GM19099 (cell line): Measurements from ENCODE around the gene MLF2.

ENCODE experiments used
- POLR2A ChIP-seq: IDR thresholded peaks from 3 replicates; pipeline ENCODE4 v1.6.1; 2011; ENCODE audit warnings: low read depth; ENCODE audit not compliant: insufficient read length; ENCODE audit errors: extremely low read depth

The MLF2 gene

DNA sequence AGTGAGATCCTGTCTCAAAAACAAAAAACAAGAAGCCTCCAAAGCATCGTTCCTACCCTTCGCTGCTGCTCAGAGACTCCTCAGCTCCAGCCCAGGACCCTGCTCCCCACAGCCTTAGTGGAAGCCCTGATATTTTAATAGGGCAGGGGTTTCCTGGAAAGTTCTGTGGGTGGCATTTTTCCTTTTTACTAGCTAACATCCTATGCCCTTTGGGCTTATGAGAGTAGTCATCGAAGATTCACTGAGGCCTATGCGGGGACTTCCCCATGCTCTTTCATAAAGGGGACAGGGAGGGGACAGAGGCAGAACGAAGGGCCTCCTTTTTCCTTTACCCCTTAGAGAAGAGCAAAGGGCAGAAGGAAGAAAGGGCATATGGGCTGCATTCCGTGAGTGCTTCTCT lies 27.6 kb upstream of the MLF2 start:
- TF ChIP-seq POLR2A, result no peak

DNA sequence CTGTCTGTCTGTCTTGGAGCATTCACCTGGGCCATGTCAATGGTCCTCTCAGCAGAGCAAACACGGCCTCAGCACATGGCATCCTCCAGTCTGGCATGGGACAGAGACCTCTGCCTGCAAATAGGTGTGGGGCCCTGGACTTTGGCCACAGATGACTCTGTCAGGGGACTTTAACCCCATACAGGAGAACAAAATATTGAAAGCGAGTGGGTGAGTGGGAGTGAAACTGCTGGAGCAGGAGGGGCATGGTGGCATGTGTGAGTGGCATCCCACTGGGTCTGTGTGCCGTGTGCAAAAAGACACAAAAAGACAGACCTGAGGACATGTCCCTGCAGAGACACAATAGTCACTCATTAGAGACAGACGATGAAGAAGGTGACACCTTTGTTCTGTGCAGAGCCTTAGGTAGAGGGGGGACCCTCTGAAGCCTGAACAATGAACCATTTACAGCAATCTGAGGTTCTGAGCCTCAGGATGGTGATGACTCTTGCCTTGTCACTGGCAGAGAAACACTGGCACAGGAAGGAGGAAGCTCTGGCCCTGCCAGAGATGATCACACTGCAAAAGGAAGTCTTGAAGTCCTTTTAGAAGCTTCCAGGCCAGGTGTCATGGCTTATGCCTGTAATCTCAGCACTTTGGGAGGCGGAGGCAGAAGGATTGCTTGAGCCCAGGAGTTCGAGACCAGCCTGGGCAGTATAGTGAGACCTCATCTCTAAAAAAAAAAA lies 26.9 kb upstream of the MLF2 start:
- TF ChIP-seq POLR2A, result no peak

DNA sequence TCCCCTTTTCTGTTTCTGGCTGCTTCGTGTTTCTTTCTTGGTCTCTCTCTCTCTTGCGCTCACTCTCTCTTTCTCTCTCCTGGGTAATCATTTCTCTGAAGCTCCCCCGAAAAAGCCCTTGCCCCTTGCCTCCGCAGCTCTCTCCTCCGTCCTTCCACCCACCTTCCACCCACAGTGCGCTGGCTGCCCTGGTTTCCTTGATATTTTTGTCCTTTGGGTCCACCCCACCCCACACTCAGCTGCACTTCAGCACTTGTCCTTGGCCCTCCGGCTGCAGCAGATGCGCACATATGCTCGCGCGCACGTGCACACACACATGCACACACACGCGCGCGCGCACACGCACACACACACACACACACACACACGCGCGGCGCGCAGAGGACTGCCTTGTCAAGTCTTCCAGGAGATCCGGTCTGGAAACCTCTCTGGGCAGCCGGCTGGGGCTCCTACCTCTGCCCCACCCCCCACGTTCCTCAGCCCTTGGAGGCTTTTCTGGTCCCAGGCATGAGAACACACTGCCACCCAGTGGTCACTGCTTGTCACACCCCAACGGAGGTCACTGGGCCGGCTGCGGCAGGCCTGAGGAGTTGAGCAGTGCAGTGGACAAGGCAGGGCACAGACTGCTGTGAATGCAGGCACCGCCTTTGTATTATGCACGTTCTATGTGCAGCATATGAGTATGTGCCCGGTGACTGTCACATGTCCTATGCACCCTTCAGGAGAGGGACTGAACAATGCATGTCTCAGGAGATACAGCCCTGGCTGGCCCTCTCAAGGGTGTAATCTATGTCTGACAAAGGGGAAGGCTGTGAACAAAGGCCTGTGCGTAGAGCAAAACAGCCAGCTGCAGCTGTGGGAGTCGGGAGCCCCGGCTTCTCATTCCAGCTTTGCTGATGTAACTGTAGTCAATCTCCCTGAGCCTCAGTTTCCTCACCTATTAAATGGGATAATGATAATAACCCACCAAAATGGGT lies 25.9 kb upstream of the MLF2 start:
- no peak for TF ChIP-seq POLR2A

DNA sequence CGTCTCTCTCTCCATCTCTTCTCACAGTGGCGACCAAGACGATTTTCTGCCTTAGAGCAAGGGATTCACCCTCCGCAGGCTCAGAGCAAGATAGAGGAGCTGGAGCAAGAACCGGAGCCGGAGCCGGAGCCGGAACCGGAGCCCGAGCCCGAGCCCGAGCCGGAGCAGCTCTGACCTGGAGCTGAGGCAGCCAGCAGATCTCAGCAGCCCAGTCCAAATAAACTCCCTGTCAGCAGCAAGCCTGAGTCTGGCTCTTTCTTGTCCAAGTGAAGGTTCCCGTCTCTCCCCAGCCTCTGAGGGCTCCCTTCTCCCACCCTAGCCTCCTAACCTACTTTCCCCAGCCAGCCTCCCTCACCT lies 25.3 kb upstream of the MLF2 start:
- no peak for TF ChIP-seq POLR2A

DNA sequence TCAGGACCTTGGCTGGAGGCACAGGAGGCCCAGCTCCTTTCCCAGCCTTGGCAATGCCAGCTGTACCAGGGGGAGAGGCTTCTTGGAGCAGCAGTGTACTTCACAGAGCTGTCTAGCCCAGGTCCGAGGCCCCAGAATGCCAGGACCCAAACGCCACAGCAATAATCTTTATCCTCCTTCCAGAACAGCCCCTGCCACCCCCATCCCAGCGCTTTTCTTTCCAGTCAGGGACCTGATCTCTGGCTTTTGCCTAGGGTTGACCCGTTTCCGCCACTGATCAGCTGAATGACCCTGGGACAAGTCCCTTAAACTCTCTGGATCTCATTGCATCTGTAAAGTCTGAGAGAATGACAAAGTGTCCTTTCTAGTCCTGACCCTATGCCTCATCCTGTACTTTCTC lies 24.4 kb upstream of the MLF2 start:
- no peak for TF ChIP-seq POLR2A

DNA sequence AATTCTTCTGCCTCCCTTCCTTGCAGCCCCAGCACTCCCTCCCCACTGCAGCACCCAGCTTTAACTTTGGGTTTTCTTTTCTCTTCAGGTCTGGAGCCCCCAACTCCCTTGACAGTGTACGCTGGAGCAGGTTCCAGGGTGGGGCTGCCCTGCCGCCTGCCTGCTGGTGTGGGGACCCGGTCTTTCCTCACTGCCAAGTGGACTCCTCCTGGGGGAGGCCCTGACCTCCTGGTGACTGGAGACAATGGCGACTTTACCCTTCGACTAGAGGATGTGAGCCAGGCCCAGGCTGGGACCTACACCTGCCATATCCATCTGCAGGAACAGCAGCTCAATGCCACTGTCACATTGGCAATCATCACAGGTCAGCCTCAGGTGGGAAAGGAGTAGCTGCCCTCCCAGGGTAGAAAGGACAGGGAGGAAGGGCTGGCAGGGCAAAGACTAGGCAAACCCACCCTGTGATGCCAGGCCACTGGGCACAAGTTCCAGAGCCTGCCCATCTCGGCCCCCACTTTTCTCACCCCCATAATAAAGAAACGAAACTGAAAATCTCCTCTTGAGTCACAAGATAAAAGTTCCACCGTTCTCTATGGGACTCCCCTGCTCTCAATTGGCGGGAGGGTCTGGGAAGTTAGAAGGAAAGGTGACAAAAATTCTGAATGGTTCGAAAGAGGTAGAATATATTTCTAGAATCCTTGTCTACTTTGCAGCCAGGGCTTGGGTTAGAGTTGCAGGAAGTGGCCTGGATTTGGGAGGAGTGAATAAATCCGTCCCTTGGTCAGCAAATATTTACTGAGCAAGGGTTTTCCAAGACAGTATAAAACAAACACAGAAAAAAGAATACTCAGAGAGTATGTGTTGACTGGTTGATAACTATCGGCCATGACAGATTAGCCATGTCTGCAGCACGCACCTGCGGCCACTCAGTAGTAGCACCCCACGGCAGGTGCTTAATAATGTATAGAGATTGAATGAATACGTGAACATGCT lies 22.5 kb upstream of the MLF2 start:
- no peak for TF ChIP-seq POLR2A

DNA sequence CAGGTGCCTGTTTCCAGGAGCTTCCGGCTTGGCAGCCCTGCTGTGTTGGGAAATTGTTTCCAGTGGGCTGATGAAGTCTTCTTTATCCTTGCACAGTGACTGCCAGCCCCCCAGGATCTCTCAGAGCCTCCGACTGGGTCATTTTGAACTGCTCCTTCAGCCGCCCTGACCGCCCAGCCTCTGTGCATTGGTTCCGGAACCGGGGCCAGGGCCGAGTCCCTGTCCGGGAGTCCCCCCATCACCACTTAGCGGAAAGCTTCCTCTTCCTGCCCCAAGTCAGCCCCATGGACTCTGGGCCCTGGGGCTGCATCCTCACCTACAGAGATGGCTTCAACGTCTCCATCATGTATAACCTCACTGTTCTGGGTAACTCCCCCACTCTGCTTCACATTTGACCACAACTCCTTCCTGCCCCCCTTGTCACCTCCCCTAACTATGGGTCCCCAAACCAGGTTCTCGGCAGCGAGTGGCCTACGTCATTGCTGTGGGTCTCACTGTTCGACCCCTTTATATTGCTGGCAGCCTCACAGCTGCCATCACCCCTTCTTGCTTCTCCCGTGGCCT lies 21.6 kb upstream of the MLF2 start:
- TF ChIP-seq POLR2A, result no peak

DNA sequence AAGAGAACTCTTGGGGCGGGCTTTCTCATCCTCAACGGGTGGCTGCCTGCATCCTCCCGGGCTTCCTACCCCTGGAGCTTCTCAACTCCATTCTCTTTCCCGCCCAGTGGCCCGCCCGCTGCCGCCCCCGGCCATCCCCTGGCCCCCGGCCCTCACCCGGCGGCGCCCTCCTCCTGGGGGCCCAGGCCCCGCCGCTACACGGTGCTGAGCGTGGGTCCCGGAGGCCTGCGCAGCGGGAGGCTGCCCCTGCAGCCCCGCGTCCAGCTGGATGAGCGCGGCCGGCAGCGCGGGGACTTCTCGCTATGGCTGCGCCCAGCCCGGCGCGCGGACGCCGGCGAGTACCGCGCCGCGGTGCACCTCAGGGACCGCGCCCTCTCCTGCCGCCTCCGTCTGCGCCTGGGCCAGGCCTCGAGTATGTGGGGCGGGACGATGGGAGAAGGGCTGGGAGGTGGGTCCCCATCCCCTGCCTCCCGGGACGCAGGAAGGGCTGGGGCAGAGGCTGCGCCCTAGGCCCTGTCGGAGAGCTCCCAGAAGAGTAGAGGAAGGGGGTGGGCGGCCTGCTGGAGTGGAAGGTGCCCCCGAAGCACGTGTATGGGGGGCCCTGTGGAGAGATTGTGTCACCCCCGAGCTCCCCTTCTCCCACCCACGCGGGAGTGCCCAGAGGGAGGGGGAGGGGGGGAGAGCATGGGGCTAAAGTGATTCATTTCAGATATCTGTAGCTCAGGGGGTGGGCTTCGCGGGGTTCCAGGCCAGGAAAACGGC lies 20.8 kb upstream of the MLF2 start:
- TF ChIP-seq POLR2A, result no peak

DNA sequence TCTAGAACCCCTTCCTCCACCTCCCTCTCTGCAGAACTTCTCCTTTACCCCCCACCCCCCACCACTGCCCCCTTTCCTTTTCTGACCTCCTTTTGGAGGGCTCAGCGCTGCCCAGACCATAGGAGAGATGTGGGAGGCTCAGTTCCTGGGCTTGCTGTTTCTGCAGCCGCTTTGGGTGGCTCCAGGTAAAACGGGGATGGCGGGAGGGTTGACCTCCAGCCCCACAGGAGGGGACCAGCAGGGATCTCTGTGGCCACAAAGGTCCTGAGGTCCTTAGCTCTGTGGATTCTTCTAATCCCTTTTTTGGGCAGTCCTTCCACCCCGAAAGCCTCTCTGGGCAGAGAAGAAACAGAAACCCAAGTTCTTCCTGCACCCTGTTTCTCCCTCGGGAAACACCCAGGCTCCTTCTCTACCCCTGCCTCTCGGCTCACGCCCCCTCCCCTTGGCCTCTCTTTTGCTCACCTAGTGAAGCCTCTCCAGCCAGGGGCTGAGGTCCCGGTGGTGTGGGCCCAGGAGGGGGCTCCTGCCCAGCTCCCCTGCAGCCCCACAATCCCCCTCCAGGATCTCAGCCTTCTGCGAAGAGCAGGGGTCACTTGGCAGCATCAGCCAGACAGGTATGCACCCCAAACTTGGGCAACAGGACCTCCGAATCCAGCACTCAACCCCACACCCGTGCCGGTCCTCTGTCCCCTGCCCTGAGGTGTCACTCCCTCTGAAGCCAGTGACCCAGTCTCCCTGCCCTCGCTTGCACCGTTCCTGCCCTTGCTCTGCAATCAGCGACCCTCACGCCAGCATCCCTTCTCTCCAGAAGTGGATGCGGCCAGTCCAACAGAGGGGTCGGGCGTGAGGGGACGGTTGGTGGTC lies 20.0 kb upstream of the MLF2 start:
- TF ChIP-seq POLR2A, result no peak

DNA sequence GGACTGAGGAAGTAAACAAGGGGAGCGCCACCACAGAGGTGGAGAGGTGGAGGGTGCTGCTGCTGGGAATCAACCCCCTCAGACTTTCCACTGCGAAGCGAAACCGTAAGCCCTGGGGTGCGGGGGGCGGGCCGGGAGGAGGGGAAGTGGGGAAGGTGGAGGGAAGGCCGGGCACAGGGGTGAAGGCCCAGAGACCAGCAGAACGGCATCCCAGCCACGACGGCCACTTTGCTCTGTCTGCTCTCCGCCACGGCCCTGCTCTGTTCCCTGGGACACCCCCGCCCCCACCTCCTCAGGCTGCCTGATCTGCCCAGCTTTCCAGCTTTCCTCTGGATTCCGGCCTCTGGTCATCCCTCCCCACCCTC lies 19.4 kb upstream of the MLF2 start, which contains the start of gene LAG3:
LAG3 (plus strand) TSS at position 190 of the 365 bp plus-strand sequence. CDS start 333 bp downstream, outside the sequence.
- TF ChIP-seq POLR2A, result peak; percentile 42

DNA sequence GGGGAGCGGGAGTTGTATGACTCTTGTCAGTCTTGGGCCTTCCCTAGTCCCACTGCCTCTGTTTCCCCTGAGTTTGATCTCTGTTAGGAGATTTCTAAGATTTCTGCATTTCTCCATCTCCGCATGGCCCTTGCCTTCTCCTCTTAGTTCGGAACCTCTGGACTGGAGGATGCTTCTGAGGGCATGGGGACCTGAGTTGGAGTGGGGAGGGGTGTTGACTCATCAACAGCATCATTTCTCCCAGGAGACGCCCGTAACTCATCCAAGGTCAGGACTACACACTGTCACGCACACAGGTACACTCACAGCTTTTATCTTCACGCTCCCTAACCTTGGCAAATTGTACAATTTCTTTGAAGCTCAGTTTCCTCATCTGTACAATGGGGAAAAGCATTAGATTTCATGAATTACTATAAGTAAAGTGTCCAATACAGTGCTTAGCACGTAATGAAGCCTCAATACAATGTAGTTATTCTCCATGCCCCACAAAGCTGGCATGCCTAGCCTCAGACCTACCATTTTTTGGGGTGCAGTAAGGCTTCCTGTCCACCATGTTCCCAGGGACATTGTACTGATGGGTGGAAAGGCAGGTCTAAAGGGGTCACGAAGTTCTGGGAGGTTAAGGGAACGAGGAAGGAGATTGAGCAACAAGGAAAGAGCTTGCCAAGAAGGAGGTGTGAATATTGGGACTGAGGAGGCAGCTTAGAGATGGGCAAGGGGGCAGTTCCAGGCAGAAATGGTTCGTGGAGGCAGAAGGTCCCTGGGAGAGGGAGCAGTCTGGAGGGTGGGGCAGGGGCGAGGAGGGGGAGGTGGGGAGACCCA lies 18.8 kb upstream of the MLF2 start:
- TF ChIP-seq POLR2A, result no peak

DNA sequence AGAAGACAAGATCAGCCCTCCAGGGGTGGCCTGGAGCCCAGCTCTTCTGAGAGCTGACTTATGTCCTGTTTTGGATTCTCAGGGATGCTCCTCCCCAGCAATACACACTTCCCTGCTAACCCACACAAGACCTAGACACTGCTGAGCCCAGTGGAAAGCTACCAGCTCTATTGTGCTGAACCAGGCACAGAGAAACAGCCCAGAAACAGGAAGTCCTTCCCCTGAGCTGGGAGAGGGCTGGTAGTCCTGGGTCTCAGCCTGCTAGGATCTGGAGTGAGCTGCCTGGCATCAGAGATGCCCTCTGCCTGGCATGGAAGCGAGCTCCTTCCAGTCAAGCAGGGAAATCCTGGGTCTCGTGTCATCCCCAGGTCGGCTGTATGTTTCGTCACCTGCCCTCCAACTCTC lies 18.2 kb upstream of the MLF2 start:
- no peak for TF ChIP-seq POLR2A
